Neuronal stem cell (in vitro differentiated cells): Measurements from ENCODE around the gene ABLIM1.

ENCODE experiments used
- DNase-seq: peaks from one replicate; pipeline ENCODE4 v3.0.0-alpha.2; 2013; ENCODE audit warnings: low spot score
- H2AFZ ChIP-seq: one replicate; pipeline ENCODE4 v1.6.1; 2013; ENCODE audit warnings: mild to moderate bottlenecking, low read length, inconsistent platforms
- H2AK5ac ChIP-seq: 2 replicates; pipeline ENCODE4 v1.6.1; 2013; ENCODE audit warnings: low read depth, mild to moderate bottlenecking, inconsistent platforms, low read length, moderate library complexity, mixed read lengths
- H2BK120ac ChIP-seq: 2 replicates; pipeline ENCODE4 v1.6.1; 2013; ENCODE audit warnings: low read depth, mild to moderate bottlenecking, inconsistent platforms, low read length, moderate library complexity, mixed read lengths
- H2BK12ac ChIP-seq: one replicate; pipeline ENCODE4 v1.6.1; 2013; ENCODE audit warnings: low read length, inconsistent platforms
- H2BK15ac ChIP-seq: 2 replicates; pipeline ENCODE4 v1.6.1; 2013; ENCODE audit warnings: mild to moderate bottlenecking, low read length, inconsistent platforms, mixed read lengths
- H2BK5ac ChIP-seq: one replicate; pipeline ENCODE4 v1.6.1; 2013; ENCODE audit warnings: inconsistent platforms, mild to moderate bottlenecking, low read length, moderate library complexity
- H3K14ac ChIP-seq: one replicate; pipeline ENCODE4 v1.6.1; 2013; ENCODE audit warnings: low read length, inconsistent platforms
- H3K18ac ChIP-seq: 2 replicates; pipeline ENCODE4 v1.6.1; 2013; ENCODE audit warnings: low read length, inconsistent platforms
- H3K23ac ChIP-seq: 2 replicates; pipeline ENCODE4 v1.6.1; 2013; ENCODE audit warnings: low read depth, mild to moderate bottlenecking, mixed read lengths, low read length, inconsistent platforms; ENCODE audit not compliant: poor library complexity
- H3K27ac ChIP-seq: replicated peaks from 3 replicates; pipeline ENCODE4 v1.5.1; 2013; ENCODE audit warnings: low read length, inconsistent platforms
- H3K27me3 ChIP-seq, 3 experiments: 2 replicates each; pipeline ENCODE4 v1.6.1; 2013; ENCODE audit warnings: low read length in 3 of 3, mild to moderate bottlenecking in 2 of 3, inconsistent platforms in 1 of 3, low read depth in 1 of 3, mixed read lengths in 1 of 3, moderate library complexity in 1 of 3; ENCODE audit not compliant: control insufficient read depth in 3 of 3, insufficient read depth in 3 of 3
- H3K36me3 ChIP-seq, 2 donors: replicated peaks in 1 of 2; 2 replicates each; pipeline ENCODE4 v1.6.1; 2013; ENCODE audit warnings: low read length in 2 of 2; ENCODE audit not compliant: control insufficient read depth in 2 of 2, insufficient read depth in 2 of 2
- H3K4ac ChIP-seq: 2 replicates; pipeline ENCODE4 v1.6.1; 2013; ENCODE audit warnings: inconsistent platforms, mild to moderate bottlenecking, low read length, moderate library complexity
- H3K4me1 ChIP-seq, 2 donors: 1 replicate in 1 of 2; 2 replicates in 1 of 2; pipeline ENCODE4 v1.6.1; 2013; ENCODE audit warnings: low read length in 2 of 2, low read depth in 1 of 2; ENCODE audit not compliant: control insufficient read depth in 2 of 2, insufficient read depth in 1 of 2
- H3K4me2 ChIP-seq: one replicate; pipeline ENCODE4 v1.6.1; 2013; ENCODE audit warnings: mild to moderate bottlenecking, low read length, inconsistent platforms; ENCODE audit not compliant: insufficient read depth, poor library complexity, severe bottlenecking
- H3K4me3 ChIP-seq, 2 donors: 2 replicates each; pipeline ENCODE4 v1.5.1; 2013; ENCODE audit warnings: low read length in 2 of 2, mild to moderate bottlenecking in 2 of 2, inconsistent platforms in 1 of 2, moderate library complexity in 1 of 2
- H3K79me1 ChIP-seq: one replicate; pipeline ENCODE4 v1.6.1; 2013; ENCODE audit warnings: low read depth, mild to moderate bottlenecking, inconsistent platforms, low read length, moderate library complexity
- H3K9ac ChIP-seq: one replicate; pipeline ENCODE4 v1.6.1; 2013; ENCODE audit warnings: mild to moderate bottlenecking, low read depth, low read length, inconsistent platforms; ENCODE audit not compliant: poor library complexity
- H3K9me3 ChIP-seq, 2 donors: replicated peaks in 1 of 2; 2 replicates each; pipeline versions ENCODE3 to v1.6.1; 2013; ENCODE audit warnings: low read length in 2 of 2, mild to moderate bottlenecking in 2 of 2, inconsistent platforms in 1 of 2, low read depth in 1 of 2, mixed read lengths in 1 of 2, moderate library complexity in 1 of 2; ENCODE audit not compliant: control insufficient read depth in 2 of 2, insufficient read depth in 1 of 2
- H4K8ac ChIP-seq: one replicate; pipeline ENCODE4 v1.6.1; 2013; ENCODE audit warnings: low read depth, mild to moderate bottlenecking, inconsistent platforms, low read length, moderate library complexity
- H4K91ac ChIP-seq: one replicate; pipeline ENCODE4 v1.6.1; 2013; ENCODE audit warnings: low read length, low read depth, mild to moderate bottlenecking, inconsistent platforms; ENCODE audit not compliant: poor library complexity
- WGBS, 2 donors: extraction: QIAGEN DNeasy Blood & Tissue Kit; methylation state at CpG; one replicate each; pipeline ENCODE4 v1.1.7; 2013; ENCODE audit warnings: missing lambda C conversion rate in 2 of 2, mixed read lengths in 1 of 2; ENCODE audit not compliant: insufficient read length in 2 of 2, insufficient replicate concordance in 1 of 2; ENCODE audit errors: extremely low coverage in 2 of 2; 5-methylcytosine and 5-hydroxymethylcytosine counted together

The ABLIM1 gene

DNA sequence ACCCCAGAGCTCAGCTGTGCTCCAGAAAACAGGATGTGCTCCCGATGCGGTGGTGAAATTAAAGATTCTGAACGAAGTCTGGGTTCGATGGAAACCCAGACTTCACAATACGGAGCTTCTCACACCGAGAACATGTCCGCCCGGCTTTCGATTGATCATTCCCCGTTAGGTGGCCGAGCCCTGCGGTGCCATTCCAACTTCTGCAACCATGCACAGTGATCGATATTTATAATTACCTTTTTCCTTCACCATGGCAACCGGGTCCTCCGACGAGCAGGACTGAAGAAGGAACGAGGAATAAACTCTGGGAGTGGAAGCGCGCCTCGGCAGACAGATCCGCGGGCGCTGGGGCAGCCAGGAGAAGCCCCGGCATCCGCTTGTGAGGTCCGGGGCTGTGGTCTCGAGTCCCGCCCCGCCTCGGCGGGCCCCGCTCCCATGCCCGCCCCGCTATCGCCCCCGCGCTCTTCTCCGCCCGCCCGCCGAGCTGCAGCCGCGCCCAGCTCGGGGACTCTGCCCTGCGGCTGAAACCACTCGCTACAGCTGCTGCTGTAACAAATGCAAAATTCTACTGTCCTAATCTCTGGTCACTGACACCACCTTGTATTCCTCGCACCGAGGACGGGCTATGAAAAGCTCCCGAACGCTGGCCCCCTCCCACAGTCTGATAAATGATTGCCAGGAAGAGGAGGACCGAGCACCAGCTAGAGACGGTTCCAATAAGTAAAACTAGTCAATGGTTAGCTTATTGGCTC, 26.2 kb downstream of the ABLIM1 start:
- Histone ChIP-seq H2BK15ac (no peak overlapping the region), H3K36me3 (no peaks in the 10 kb centered on the region), H4K8ac (no peak overlapping the region), H3K4me2 (peak overlapping the region; percentile 78), H2BK5ac (no peak overlapping the region), H3K14ac (no peak overlapping the region), H2BK12ac (no peak overlapping the region), H2BK120ac (no peak overlapping the region), H3K23ac (no peak overlapping the region), H3K4me3 (peak overlapping the region; percentile 45 to 79), H2AK5ac (no peak overlapping the region), H3K27ac (no peak overlapping the region), H3K79me1 (no peaks in the 10 kb centered on the region), H3K9me3 (no peaks in the 10 kb centered on the region), H2AFZ (peak overlapping the region; percentile 89), H4K91ac (no peak overlapping the region), H3K18ac (peak overlapping the region; percentile 66), H3K4ac (no peak overlapping the region), H3K27me3 (peaks cover 0 to 56% (median 8%) of the 10 kb centered on the region in 3 experiments), H3K9ac (peak overlapping the region; percentile 18), H3K4me1 (peaks cover 10 to 19% of the 10 kb centered on the region in 2 donors)
- DNase-seq: peak; percentile 53
- no CpG with 5 or more reads among the region's 53 CpGs for WGBS, 2 donors

DNA sequence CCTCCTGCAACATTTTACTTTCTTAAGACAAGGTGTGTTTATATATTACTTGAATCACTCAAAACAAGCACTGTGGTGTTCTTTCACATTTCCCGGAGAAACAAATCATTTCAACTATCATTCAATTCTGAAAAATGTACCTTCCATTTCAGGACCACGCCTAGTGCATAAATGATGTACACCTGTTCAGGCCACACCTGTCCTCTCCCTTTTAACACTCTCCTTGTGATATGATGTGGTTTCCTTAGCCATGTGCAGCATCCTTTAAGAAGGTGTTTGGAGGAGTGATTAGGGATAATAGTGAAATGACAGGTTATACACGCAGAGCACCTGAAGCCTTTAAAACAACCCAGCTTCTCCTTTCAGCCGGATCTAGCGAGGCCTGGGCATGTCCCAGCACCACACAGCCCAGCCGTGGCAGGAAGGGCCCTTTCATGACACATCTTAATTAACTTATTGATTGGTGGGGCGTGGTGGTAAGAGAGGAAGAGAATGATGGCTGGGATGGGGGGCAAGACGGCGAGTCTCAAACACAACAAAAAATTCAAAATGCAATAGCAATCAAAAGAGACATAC, 26.9 kb downstream of the ABLIM1 start:
- peaks cover 0 to 55% (median 8%) of the 10 kb centered on the region in 3 experiments for H3K27me3 ChIP-seq
- H3K23ac ChIP-seq: no peak overlapping the region
- H3K79me1 ChIP-seq: no peaks in the 10 kb centered on the region
- H2AK5ac ChIP-seq: no peak overlapping the region
- H3K27ac ChIP-seq: no peak overlapping the region
- peak overlapping the region in 1 of 2 donors; percentile 45 for H3K4me3 ChIP-seq
- peaks cover 10 to 19% of the 10 kb centered on the region in 2 donors for H3K4me1 ChIP-seq
- no peaks in the 10 kb centered on the region for H3K36me3 ChIP-seq
- H3K18ac ChIP-seq: no peak overlapping the region
- no peak overlapping the region for H3K4ac ChIP-seq
- H3K14ac ChIP-seq: no peak overlapping the region
- no CpG with 5 or more reads among the region's 9 CpGs for WGBS, 2 donors
- H3K9ac ChIP-seq: no peak overlapping the region
- H4K91ac ChIP-seq: no peak overlapping the region
- no peaks in the 10 kb centered on the region for H3K9me3 ChIP-seq
- no peak overlapping the region for H2BK15ac ChIP-seq
- DNase-seq: no peak
- H2BK120ac ChIP-seq: no peak overlapping the region
- H2BK5ac ChIP-seq: no peak overlapping the region
- H3K4me2 ChIP-seq: peak overlapping the region; percentile 78
- no peak overlapping the region for H2BK12ac ChIP-seq
- H2AFZ ChIP-seq: peak overlapping the region; percentile 89
- H4K8ac ChIP-seq: no peak overlapping the region

DNA sequence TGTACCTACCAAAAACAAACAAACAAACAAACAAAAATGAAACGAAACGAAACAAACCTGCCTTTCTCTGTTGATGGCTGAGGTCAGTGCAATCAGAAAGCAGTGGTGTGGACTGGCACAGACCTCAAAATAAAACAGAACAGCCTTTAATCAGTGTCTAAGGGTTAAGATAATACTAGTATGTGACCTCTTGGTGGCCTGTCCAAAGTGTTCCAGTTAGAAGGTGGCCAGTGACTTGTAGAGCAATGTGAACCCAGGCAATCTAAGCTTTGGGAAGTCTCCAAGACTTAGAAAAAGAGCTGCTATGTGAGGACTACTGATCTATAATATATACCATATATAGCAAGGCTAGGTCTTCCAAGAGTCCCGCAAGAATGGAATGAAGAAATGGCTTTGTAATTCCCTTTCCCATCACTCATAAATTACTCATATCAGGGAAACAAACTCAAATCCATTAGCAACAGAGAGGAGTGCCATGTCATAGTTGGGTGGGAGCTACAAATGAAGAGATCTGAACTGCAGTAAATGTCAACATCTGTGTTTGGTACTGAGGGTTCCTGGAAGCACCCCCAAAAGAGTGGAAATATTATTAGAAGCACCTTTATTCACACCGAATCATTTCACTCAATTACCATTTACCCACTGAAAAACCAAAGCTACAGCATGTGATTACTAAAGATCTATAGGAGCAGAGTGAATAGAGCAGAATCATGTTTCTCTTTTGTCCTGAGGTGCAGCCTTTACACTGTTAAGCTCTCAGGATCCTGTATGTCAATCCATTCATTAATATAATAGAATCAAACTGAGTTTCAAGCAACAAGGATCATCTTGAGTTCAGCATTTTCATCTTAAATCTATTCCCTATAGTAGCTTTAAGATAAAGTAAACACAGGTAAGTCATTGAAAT, 28.0 kb downstream of the ABLIM1 start:
- no peak overlapping the region for H3K18ac ChIP-seq
- H3K4me1 ChIP-seq: peaks cover 10 to 19% of the 10 kb centered on the region in 2 donors
- H3K36me3 ChIP-seq: no peaks in the 10 kb centered on the region
- no peak overlapping the region for H2BK120ac ChIP-seq
- H3K4me2 ChIP-seq: no peak overlapping the region
- H4K91ac ChIP-seq: no peak overlapping the region
- H4K8ac ChIP-seq: no peak overlapping the region
- no peak overlapping the region for H3K9ac ChIP-seq
- WGBS, 2 donors: no CpG with 5 or more reads among the region's 4 CpGs
- no peak overlapping the region for H3K23ac ChIP-seq
- no peak overlapping the region for H2AK5ac ChIP-seq
- H2AFZ ChIP-seq: no peak overlapping the region
- H3K9me3 ChIP-seq: peaks cover 0 to 4% of the 10 kb centered on the region in 2 donors
- no peak overlapping the region for H3K14ac ChIP-seq
- no peak overlapping the region for H3K4ac ChIP-seq
- no peak overlapping the region for H3K4me3 ChIP-seq
- no peak overlapping the region for H2BK12ac ChIP-seq
- H3K79me1 ChIP-seq: no peaks in the 10 kb centered on the region
- no peak overlapping the region for H2BK5ac ChIP-seq
- H3K27ac ChIP-seq: no peak overlapping the region
- no peak overlapping the region for H2BK15ac ChIP-seq
- H3K27me3 ChIP-seq: peaks cover 0 to 49% (median 8%) of the 10 kb centered on the region in 3 experiments
- no peak for DNase-seq
